Astrocyte (in vitro differentiated cells and primary cell): ENCODE results near the gene PRKG1. TPM values are rescaled to one million over a fixed set of nuclear protein-coding genes. Genes with fewer than 3 reads are reported as not detected.
A peak's percentile ranks its signal among the peaks of the same experiment; 100 is the strongest.

Experiments used
- DNase-seq: peaks from one replicate; pipeline ENCODE4 v3.0.0-alpha.2; 2010; ENCODE audit warnings: low read depth
- FAIRE-seq: peaks from 2 replicates; lab custom pipeline; 2011; peaks lifted over from hg19 to GRCh38; lab: Jason Lieb, UNC
- H2AFZ ChIP-seq: 2 replicates; pipeline ENCODE4 v1.6.0; 2012; ENCODE audit warnings: low read depth, low read length, inconsistent platforms
- H3K27ac ChIP-seq: 2 replicates; pipeline ENCODE4 v1.5.1; 2011; ENCODE audit warnings: low read depth, low read length, inconsistent platforms
- H3K27me3 ChIP-seq: 2 replicates; pipeline ENCODE4 v1.6.0; 2011; ENCODE audit warnings: low read length, inconsistent platforms; ENCODE audit not compliant: insufficient read depth
- H3K36me3 ChIP-seq: 2 replicates; pipeline ENCODE4 v1.5.1; 2011; ENCODE audit warnings: low read length, inconsistent platforms; ENCODE audit not compliant: insufficient read depth
- H3K4me1 ChIP-seq: 2 replicates; pipeline ENCODE4 v1.5.1; 2011; ENCODE audit warnings: low read length, inconsistent platforms; ENCODE audit not compliant: insufficient read depth
- H3K4me2 ChIP-seq: 2 replicates; pipeline ENCODE4 v1.6.0; 2012; ENCODE audit warnings: low read length, inconsistent platforms
- H3K4me3 ChIP-seq: 2 replicates; pipeline ENCODE4 v1.5.1; 2011; ENCODE audit warnings: low read depth, mild to moderate bottlenecking, low read length, inconsistent platforms; ENCODE audit not compliant: insufficient read depth
- H3K79me2 ChIP-seq: 2 replicates; pipeline ENCODE4 v1.6.0; 2012; ENCODE audit warnings: mild to moderate bottlenecking, low read length, inconsistent platforms; ENCODE audit not compliant: insufficient read depth
- H3K9ac ChIP-seq: 2 replicates; pipeline ENCODE4 v1.6.0; 2012; ENCODE audit warnings: mild to moderate bottlenecking, low read length, inconsistent platforms
- H3K9me3 ChIP-seq: 2 replicates; pipeline ENCODE4 v1.5.1; 2012; ENCODE audit warnings: low read depth, mild to moderate bottlenecking, low read length, inconsistent platforms; ENCODE audit not compliant: insufficient read depth
- H4K20me1 ChIP-seq: 2 replicates; pipeline ENCODE4 v1.6.0; 2012; ENCODE audit warnings: low read length, inconsistent platforms; ENCODE audit not compliant: insufficient read depth
- H3K27ac Mint-ChIP-seq: one replicate; pipeline ENCODE4 v1.8.0; 2021; ENCODE audit warnings: mild to moderate bottlenecking, mixed read lengths; ENCODE audit not compliant: unreplicated experiment
- H3K27me3 Mint-ChIP-seq: one replicate; pipeline ENCODE4 v1.8.0; 2021; ENCODE audit warnings: low read depth, mixed read lengths; ENCODE audit not compliant: unreplicated experiment
- H3K36me3 Mint-ChIP-seq: one replicate; pipeline ENCODE4 v1.8.0; 2021; ENCODE audit warnings: low read depth, mixed read lengths; ENCODE audit not compliant: unreplicated experiment
- H3K4me1 Mint-ChIP-seq: one replicate; pipeline ENCODE4 v1.8.0; 2021; ENCODE audit warnings: low read depth, mixed read lengths; ENCODE audit not compliant: unreplicated experiment
- H3K4me3 Mint-ChIP-seq: one replicate; pipeline ENCODE4 v1.8.0; 2021; ENCODE audit warnings: mild to moderate bottlenecking, moderate library complexity, mixed read lengths; ENCODE audit not compliant: unreplicated experiment
- H3K9me3 Mint-ChIP-seq: one replicate; pipeline ENCODE4 v1.8.0; 2021; ENCODE audit warnings: mild to moderate bottlenecking, mixed read lengths; ENCODE audit not compliant: unreplicated experiment
- EZH2 ChIP-seq: IDR thresholded peaks from 2 replicates; pipeline ENCODE4 v1.6.1; 2012; ENCODE audit warnings: mild to moderate bottlenecking, low read length, inconsistent platforms; ENCODE audit not compliant: insufficient read depth
- total RNA-seq: library from RNA; stranded (reverse); gene quantifications from 2 replicates; pipeline ENCODE4 v1.2.1, GENCODE V29; 2021
- TF ChIP-seq, protein P1 (sequence below): IDR thresholded peaks from 2 replicates; pipeline ENCODE4 v1.5.1; 2011; ENCODE audit warnings: low read depth, mild to moderate bottlenecking, inconsistent platforms, low read length, moderate library complexity; ENCODE audit not compliant: insufficient read depth

Gene PRKG1
- total RNA-seq, 1 donor from 2014 or later: 3.1 TPM

DNA sequence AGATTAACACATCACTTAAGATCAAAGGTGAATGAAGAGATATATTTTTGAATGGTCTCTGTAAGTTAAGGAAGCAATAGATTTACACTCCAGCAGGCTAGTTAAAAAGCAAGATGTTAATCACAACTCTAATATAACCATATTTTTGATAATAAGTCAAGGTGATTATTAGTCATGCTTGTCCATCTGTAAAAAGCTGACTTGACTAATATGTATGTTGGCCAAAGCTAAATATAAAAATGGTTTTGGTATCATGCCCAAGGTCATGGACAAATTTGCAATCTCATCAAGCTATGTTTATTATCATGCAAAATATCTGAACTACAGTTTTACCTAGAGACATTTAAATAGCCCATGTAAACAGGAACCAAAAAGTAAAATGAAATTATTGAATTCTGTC, 727.7 kb downstream of the PRKG1 start:
- Histone ChIP-seq H3K27ac (no peak overlapping the region), H3K4me3 (no peak overlapping the region), H4K20me1 (no peaks in the 10 kb centered on the region), H2AFZ (no peak overlapping the region), H3K4me1 (no peaks in the 10 kb centered on the region), H3K9me3 (no peaks in the 10 kb centered on the region), H3K4me2 (no peak overlapping the region), H3K79me2 (no peaks in the 10 kb centered on the region), H3K9ac (no peak overlapping the region), H3K27me3 (no peaks in the 10 kb centered on the region), H3K36me3 (no peaks in the 10 kb centered on the region)
- TF ChIP-seq, protein P1, sequence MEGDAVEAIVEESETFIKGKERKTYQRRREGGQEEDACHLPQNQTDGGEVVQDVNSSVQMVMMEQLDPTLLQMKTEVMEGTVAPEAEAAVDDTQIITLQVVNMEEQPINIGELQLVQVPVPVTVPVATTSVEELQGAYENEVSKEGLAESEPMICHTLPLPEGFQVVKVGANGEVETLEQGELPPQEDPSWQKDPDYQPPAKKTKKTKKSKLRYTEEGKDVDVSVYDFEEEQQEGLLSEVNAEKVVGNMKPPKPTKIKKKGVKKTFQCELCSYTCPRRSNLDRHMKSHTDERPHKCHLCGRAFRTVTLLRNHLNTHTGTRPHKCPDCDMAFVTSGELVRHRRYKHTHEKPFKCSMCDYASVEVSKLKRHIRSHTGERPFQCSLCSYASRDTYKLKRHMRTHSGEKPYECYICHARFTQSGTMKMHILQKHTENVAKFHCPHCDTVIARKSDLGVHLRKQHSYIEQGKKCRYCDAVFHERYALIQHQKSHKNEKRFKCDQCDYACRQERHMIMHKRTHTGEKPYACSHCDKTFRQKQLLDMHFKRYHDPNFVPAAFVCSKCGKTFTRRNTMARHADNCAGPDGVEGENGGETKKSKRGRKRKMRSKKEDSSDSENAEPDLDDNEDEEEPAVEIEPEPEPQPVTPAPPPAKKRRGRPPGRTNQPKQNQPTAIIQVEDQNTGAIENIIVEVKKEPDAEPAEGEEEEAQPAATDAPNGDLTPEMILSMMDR: no peak
- TF ChIP-seq EZH2: no peak
- no peak for FAIRE-seq
- no peaks in the 10 kb centered on the region for H3K9me3 Mint-ChIP-seq
- H3K4me1 Mint-ChIP-seq: peaks cover 10% of the 10 kb centered on the region
- no peak overlapping the region for H3K27ac Mint-ChIP-seq
- DNase-seq: no peak
- H3K4me3 Mint-ChIP-seq: no peak overlapping the region
- H3K27me3 Mint-ChIP-seq: no peaks in the 10 kb centered on the region
- H3K36me3 Mint-ChIP-seq: no peaks in the 10 kb centered on the region

DNA sequence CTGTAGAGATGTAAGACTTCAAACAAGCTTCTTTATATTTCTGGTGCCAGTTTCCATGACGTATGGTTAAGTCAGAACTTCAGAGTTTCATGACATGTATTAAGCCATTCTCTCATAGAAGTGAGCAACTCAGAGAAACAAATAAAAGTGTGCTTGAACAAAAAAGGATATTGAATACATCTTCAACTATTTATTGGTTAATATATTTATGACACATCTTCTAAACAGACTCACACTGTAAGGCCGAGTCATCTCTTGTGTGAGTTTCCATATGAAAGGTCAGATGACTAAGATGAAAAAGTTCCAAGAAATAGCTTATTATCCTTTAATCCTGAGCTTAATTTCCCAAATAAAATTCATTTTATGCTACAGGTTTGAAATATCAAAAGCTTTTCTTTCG, 730.6 kb downstream of the PRKG1 start:
- no peak overlapping the region for H3K4me2 ChIP-seq

More for the DNA sequence above, 730.6 kb downstream of the PRKG1 start:
- no peak overlapping the region for H3K27ac Mint-ChIP-seq
- Histone ChIP-seq H3K27ac (no peak overlapping the region), H3K27me3 (no peaks in the 10 kb centered on the region), H3K36me3 (no peaks in the 10 kb centered on the region), H2AFZ (no peak overlapping the region), H3K9me3 (no peaks in the 10 kb centered on the region), H3K4me3 (no peak overlapping the region), H3K79me2 (no peaks in the 10 kb centered on the region), H3K9ac (no peak overlapping the region), H3K4me1 (no peaks in the 10 kb centered on the region), H4K20me1 (no peaks in the 10 kb centered on the region)
- DNase-seq: peak; percentile 16
- no peaks in the 10 kb centered on the region for H3K27me3 Mint-ChIP-seq
- no peaks in the 10 kb centered on the region for H3K9me3 Mint-ChIP-seq
- FAIRE-seq: peak; percentile 83
- peaks cover 10% of the 10 kb centered on the region for H3K4me1 Mint-ChIP-seq
- TF ChIP-seq, protein P1: no peak
- no peak for TF ChIP-seq EZH2
- no peaks in the 10 kb centered on the region for H3K36me3 Mint-ChIP-seq
- no peak overlapping the region for H3K4me3 Mint-ChIP-seq
